Measurements from ENCODE around the gene NUDT22.

Gene NUDT22

GRCh38 chr11:64263021-64263946, 37.2 kb downstream of the NUDT22 start:
- no peak overlapping the region for H3K4me3 ChIP-seq (ENCODE audit: low read depth, low read length)
- peak; percentile 82 for DNase-seq (ENCODE audit: low read depth)
- TF ChIP-seq CTCF (conservative IDR thresholded peaks at IDR 0.05; ENCODE audit: low read depth, low read length), result no peak

GRCh38 chr11:64263947-64264317, 37.9 kb downstream of the NUDT22 start:
- no peak for TF ChIP-seq CTCF (conservative IDR thresholded peaks at IDR 0.05; ENCODE audit: low read depth, low read length)
- H3K4me3 ChIP-seq (ENCODE audit: low read depth, low read length), result no peak overlapping the region
- DNase-seq (ENCODE audit: low read depth), result no peak

- no peak overlapping the region for H3K4me3 ChIP-seq (ENCODE audit: low read depth, low read length)
- DNase-seq (ENCODE audit: low read depth), result no peak
- TF ChIP-seq CTCF (conservative IDR thresholded peaks at IDR 0.05; ENCODE audit: low read depth, low read length), result no peak
These were observed 38.3 kb downstream of the NUDT22 start for GRCh38 chr11:64264371-64264852.

GRCh38 chr11:64265176-64266160, 39.4 kb downstream of the NUDT22 start:
- TF ChIP-seq CTCF (conservative IDR thresholded peaks at IDR 0.05; ENCODE audit: low read depth, low read length), result no peak
- no peak overlapping the region for H3K4me3 ChIP-seq (ENCODE audit: low read depth, low read length)
- DNase-seq (ENCODE audit: low read depth), result no peak

GRCh38 chr11:64266339-64266738, 40.3 kb downstream of the NUDT22 start:
- no peak for TF ChIP-seq CTCF (conservative IDR thresholded peaks at IDR 0.05; ENCODE audit: low read depth, low read length)
- DNase-seq (ENCODE audit: low read depth), result no peak
- no peak overlapping the region for H3K4me3 ChIP-seq (ENCODE audit: low read depth, low read length)

GRCh38 chr11:64267207-64267945, 41.3 kb downstream of the NUDT22 start:
- no peak overlapping the region for H3K4me3 ChIP-seq (ENCODE audit: low read depth, low read length)
- no peak for TF ChIP-seq CTCF (conservative IDR thresholded peaks at IDR 0.05; ENCODE audit: low read depth, low read length)
- DNase-seq (ENCODE audit: low read depth), result no peak
